GM18519 (cell line): ENCODE results near the gene TEAD3.

ENCODE experiments used
- ATAC-seq: cut with Tn5 transposase; IDR thresholded peaks from one replicate; pipeline ENCODE4 v1.9.1; 2021; ENCODE audit warnings: mild to moderate bottlenecking, moderate library complexity; ENCODE audit not compliant: unreplicated experiment, low FRiP score

Gene TEAD3

DNA sequence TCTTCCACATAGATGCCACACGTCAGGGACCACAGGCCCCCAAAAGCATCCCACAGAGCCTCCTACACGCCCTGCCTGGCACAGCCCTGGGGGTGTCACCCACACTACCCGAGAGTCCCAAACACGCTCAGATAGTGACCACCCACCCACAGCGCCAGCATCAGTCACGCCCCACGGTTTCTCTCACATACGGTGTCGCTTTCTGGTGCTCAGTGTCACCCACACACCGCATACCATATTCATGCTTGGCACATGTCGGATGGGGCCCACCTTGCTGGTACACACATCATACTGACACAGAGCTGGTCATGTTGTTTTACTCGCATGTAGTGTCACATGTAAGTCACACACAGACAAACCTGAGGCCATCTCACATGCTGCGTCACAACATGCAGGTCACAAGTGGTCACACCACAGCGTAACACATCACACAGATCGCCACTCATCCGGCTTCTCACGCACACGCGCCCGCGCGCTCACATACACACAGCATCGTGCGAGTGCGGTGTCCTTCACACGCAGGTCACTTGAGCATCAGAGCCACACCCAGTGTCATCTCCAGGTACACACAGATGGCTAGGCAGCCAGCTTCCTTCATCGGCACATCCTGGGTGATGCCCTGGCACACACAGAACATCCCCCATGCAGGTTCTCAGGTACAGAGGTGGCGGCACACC lies 3.4 kb downstream of the TEAD3 start:
- ATAC-seq = no peak

DNA sequence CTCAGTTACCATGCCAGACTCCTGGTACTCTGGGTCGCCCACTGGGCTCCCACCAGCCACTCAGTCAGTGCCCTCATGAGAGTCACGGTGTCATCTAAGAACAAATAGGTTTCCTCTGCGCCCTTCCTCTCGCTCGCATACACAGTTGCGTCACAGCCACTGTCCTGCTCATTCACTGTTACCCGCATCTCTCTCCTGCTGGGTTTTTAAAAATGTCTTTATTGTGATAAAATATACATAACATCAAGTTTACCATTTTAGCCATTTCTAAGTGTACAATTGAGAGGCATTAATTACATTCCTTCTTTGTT lies 4.0 kb downstream of the TEAD3 start:
- ATAC-seq = no peak

DNA sequence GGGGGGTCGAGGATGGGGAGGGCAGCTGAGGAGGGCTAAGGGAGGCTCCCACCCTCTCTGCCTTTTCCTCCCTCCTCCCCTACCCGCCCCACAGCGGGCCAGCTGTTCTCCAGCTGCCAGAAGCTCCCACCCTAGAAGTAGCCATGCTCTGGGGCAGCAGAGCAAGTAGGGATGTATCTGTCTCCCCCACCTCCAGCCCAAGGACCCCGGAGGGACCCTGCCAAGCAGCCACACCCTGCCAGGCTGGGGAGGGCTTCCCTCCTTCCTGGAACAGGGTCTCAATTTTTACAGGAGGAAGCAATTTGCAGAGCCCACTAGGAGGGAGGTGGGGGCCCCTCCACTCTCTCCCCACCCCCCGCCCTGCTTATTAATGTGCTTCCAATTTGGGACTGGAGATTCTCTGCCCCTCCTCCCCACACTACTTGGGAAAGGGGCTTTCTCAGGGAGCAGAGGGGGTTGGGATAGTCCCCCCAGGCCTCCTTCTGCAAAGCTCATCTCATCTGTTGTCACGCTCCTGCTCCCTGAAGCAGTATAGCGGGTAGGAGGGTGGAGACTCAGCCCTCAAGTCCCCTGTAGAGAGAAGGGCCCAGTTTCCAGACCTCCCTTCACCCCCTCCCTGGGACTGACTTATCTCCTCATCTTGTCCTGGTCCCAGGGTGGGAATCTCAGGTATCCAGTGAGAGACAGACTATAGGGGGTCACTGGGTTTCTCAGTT lies 4.5 kb downstream of the TEAD3 start:
- ATAC-seq = no peak

DNA sequence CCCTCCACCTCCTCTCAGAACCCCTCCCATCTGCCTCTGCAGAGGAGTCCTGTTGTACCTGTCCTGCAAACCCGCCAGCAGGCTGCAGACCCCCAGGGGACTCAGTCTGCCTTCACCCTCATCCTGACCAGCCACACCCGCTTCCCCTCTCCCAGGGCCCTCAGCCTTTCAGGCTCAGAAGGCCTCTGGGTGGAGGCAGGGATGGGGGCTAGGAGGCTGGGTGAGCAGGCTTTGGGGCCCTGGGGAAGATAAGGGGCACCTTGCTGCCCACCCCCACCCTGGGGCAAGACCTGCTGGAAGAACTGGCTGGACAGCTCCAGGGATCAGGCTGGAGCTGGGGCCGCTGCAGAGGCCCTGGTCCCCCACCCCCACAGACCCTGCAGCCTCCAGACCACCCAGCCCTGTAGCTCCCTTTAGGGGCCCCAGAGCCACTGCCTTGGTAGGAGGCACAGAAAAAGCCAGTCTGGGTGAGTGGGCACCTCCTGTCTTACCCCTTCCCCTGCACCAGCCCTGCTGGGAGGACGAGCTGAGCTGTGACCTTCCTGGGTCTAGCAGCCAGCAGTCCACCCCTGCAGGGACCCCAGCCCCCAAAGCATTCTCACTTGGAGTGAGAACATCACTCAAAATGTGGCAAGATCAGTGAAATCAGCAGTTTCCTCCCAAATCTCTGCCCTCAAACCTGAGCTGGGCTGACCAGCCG lies 5.2 kb downstream of the TEAD3 start:
- no peak for ATAC-seq

DNA sequence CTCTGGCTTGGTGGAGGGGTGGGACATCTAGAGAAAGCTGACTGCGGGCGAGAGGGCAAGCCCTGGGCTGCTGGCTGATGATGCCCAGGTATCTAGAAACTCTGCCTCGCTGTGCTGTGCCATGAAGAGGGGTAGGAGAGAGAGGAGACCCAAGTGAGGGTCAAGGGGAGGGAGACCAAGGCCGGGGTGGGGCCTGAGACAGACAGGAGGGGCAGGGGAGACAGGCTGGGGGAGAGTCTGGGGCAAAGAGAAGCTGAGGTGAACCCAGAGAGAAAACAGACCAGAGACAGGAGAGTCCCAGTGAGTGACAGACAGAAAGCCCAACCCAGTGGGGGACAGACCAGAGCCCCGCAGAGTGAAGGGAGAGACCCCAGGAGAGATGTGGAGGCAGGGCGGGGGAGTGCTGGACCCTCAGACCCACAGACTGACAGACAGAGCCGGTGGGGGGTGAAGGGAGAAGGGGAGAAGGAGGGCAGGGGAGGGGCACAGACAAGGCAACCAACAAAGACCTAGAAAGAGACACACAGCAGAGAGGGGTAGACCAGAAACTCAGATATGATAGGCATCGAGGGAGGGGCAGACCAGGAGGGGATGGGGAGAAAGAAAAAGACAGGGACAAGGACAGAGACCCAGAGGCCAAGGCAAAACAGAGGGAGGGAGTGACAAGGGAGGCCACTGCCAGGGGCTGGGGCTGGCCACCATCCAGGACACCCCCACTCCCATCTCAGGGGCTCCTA lies 5.9 kb downstream of the TEAD3 start:
- no peak for ATAC-seq

DNA sequence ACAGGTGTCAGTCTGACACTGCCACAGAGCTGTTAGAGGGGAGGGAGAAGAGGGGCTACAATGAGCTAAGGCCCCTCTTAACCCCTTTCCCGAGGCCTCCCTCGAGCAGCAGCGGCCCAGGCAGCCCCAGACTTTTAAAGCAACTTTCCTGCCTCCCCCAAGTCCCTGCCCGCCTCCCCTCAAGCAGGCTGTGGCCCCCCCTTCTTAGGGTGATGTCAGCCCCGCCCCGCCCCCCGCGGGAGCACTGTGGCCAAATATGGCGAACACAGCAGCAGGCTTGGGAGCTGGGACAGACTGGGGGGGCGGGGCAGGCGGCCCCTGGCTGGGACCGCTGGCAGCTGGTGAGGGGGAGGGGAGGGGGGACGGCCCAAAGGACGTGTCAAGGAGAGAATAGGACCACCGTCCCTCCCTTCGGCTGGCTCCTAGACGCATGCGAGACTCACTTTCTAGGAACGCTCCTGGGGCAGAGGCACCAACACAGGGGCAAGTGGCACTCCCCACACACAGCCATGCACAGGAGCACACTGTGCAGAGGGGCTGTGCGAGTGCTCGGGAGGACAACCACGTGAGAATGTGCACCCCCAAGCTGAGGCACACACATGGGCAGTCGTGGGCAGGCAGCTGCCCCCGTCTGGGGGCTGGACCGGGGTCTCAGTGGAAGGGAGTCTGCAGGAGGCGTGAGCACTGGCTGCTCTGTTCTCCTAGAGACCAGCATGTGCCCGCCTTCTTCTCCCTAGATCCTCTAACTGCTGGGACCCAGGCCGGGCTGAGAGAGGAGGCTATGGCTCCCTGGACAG lies 6.7 kb downstream of the TEAD3 start:
- ATAC-seq = no peak

DNA sequence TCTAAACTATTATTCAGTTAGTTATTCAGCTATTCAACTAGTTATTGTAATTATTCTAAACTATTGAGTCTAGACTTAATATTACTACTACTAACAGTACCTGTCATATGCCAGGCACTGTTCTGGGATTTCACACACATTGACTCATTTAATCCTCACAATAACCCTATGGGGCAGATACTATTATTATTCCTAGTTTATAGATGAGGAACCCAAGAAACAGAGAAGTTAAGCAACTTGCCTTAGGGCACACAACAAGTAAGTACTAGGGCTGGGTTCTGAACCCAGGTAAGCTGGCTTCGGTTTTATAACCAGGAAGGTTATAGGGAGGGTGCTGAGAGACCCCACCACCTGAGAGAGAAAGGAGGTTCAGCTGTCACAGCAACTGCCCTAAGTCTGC lies 7.8 kb downstream of the TEAD3 start:
- no peak for ATAC-seq

DNA sequence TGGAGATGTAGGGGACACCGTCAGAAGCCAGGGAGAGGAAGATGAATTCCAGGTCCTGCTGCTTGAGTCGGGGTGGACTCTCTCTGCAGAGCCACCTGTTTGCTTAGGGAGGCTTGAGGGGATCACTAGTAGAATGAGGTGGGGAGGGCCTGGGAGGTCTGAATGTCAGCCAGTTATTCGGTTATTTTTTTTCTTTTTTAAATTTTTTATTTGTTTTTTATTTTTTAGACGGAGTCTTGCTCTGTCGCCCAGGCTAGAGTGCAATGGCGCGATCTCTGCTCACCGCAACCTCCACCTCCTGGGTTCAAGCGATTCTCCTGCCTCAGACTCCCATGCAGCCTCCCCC lies 8.4 kb downstream of the TEAD3 start:
- ATAC-seq = no peak

DNA sequence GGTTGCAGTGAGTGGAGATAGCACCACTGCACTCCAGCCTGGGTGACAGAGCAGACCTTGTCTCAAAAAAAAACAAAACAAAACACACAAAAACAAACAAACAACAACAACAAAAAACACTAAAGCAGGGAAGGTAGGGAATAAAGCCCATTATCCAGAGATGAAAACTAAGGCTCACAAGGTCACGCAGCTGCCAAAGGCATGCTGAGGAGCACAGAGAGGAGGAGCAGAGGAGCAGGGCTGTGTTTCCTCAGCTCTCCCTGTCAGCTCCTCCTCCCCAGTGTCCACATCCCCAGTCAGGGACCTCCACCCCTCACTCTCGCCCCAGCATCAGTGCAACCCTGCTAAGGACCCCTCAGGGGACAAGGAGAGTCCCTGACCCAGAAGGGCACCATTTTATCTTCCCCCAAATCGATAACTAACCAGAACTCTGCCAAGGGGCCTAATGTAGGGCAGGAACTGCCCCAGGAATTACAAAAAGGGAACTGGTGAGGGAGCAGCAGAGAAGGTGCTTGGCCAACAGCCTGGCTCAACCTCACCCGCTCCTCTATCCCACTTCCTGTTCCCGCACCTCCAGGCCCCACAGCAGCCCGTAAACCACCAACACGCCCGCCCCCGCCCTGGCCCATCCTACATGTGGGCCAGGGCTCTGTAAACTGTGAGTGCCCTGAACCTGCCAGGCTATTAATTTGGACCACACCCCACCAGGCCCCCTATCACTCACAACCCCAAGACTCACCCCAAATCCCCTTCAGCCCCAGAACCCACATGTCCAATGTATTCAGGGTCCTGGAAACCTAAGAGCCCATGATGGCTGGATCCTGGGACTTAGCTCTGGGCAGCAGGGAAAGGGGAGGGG lies 9.0 kb downstream of the TEAD3 start:
- no peak for ATAC-seq

DNA sequence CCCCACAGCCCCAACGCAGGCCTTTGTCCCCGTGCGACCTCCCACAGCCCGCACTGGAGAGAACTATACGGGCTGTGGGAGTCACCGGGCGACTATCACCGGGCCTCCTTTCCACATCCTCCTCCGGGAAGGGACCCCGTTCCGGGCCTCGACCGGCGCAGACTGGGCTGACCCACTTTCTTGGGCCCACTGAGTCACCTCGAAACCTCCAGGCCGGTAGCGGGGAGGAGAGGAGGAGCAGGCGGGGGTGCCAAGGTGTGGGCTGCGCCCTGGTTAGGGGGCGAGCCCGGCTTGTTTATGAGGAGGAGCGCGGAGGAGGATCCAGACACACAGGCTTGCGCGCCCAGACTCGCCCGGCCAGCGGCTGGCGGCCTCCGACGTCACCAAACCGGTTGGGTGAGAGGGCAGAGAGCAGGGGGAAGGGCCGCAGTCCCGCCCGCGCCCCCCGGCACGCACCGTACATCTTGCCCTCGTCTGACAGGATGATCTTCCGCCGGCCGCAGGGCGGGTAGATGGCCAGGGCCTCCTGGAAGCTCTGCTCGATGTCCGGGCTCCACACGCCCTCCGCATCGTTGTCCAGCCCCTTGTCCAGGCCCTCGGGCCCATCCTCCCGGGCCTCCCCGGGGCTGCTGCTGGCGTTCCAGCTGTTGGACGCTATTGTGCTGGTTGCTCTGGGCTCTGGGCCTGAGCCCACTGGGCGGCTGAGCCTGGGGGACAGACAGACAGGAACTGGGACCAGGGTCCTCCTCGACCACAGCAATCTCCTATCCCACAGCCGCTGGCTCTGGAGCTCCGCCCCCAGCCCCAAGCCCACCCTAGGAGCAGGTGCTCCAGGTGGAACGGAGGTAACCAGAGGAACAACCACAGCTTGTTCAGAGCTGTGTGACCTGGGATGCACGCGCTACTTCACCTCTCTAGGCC lies 10.6 kb downstream of the TEAD3 start:
- no peak for ATAC-seq

DNA sequence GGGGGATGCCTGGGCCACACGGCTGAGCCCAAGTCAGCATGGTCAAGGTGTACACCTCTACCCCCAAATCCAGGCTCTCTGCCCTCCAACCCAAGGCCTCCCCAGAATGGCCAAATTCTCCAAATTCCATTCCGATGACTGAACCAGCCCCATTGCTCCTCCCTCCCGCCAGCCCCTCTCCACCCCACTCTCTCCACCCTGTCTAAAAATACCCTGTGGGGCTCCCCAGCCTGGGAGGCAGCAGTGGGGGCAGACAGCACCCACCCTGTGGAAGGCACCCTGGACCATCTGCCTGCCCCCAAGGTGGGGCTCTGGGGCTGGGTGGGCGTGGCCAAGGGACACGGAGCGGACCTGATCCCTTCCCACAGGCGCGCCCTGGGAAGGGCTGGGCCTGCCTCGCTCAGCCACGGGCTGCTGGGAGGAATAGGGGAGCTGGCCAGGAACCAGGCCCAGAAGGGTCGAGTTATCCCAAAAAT lies 11.4 kb downstream of the TEAD3 start:
- ATAC-seq = no peak

DNA sequence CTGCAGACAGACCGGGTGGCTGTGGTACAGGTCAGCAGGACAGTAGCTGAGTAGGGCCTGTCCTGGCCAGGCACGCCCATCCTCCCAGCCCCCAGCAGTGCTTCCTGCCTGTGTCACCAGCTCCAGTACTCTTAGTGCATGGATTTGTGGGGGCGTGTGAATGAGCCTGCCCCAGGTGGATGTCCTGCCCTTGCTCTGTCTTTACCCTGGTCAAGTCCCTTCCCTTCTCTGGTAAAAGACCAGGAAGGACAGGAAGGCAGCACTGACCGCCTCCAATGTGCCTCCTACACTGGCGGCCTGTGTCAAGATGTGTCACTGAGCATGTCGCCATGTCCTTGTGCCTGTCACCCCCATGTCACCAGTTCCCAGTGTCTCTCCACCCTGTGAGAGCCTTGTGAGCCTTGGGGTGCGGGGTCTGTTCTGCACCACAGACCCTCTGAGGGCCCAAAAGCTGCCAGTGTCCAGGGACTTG lies 11.9 kb downstream of the TEAD3 start:
- no peak for ATAC-seq

DNA sequence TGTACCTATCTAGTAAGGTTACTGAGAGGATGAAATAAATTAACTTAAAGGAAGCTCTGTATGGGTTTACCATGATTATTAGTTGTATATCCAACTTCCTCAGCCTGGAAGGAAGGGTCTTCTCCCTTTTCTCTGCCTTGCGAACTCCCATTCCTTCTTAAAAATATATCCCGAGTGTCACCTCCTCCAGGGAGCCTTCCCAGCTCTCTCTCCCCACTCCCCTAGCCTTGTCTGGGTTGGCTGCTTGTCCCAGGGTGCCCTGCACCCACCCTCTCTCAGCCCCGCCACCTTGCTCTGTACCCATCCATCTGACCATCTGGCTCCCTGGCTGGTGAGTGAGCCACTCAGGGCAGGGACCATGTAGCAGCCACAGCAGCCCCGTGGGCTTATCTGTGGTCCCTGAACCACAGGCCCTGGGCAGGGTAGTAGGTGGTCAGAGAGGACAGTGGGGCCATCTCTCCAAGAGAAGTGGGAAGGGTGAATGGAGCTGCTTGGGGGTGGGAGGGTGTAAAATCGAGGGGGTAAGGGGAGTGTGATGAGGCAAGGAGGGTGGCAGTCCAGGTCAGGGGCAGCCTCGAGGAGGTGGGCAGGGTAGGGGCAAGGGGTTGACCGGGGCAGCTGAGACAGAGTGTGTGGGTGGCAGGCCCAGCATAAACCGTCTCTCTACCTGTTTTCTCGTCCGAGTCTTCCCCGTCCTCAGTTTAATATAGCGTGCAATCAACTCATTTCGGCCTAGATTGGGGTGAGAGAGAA lies 12.8 kb downstream of the TEAD3 start:
- no peak for ATAC-seq

DNA sequence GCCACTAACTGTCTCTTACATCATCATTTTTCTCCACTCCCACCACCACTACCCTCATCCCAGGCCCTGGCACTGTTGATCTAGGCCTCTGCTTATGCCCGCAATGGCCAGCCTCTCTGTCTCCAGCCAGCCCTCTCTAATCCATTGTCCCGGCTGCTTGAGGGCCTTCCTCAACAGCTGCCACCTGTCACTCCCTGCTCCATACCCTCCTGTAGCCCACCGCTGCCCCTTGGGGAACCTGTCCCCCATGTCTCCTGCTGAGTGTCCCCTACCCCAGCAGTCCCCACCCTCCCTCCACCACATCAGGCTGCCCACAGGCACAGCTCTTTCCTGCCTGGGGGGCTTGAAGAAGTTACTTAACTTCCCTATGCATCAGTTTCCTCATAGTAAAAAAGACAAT lies 13.4 kb downstream of the TEAD3 start:
- ATAC-seq = no peak

DNA sequence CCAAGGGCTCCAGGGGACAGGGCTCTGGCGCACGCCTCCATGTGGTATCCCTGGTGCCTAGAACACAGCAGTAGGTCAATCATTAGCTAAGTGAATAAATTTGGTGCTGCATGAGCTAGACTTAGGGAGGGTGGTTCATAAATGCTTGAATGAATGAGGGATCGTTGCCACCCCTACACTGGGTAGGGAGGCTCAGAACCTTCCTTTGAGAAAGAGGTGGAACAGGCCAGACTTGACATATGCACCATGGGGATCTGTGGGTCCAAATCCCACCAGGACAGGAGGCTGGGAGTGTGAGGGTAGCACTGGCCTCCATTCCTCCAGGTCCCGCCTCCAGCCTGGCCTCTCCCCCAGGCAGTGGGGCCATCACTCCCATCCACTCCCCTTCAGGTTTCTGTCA lies 13.8 kb downstream of the TEAD3 start:
- no peak for ATAC-seq

DNA sequence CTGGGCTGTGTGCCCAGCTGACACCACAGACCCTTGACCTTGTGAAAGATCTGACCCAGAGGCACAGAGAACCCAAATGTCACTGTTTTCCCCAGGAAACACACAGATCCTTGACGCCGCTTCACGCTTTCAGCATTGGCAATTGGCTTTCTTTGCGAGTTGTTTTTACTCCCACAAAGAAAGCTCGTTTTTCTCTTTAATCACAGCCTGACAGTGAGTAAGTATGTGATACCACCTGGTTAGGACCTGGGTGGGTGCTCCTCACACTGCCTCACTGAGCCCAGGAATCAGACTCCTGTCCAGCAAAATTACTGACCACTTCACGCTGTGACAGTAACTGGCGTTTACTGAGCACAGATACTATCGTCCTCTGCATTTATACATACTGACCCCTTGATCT lies 15.7 kb downstream of the TEAD3 start:
- no peak for ATAC-seq

DNA sequence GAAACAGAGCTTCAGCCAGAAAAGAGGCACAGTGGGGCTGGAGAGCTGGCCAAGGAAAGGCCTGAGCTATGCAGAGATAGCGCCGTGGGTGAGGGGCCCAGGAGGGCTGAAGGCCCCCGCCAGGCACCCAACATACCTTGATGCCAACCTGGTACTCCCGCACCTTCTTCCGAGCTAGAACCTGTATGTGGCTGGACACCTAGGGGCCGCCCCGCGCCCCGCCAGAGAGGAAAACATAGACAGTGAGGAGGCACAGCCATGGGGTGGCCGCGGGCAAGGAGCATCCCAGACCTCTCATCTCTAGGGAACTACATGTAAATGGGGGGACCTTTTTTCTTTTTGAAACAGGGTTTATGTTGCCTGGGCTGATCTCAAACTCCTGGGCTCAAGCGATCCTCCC lies 16.7 kb downstream of the TEAD3 start:
- ATAC-seq = no peak

DNA sequence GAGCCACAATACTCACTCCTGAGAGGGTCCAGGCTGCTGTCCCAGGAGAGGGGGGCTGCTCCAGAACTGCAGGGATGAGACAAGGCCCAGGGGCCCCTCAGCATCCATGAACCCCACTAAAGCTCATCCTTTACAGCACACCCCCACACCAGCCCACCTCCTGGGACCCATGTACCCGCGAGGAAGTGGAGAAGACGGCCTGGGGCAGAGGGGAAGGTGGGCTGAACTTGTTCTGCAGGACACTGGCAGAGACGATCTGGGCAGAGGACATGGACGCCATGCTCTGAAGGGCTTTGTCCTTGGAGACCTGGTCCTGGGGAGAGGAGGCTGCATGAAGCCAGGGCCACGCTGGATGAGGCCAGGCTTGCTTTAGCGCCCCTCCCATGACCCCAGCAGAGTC lies 18.6 kb downstream of the TEAD3 start:
- ATAC-seq = no peak
